Stimulated activated CD8-positive, alpha-beta memory T cell treated with anti-CD3 and anti-CD28 coated beads, Interleukin-12 subunit alpha, Interleukin-12 subunit beta, amount 100 ng/mL, for 4 hours (primary cell): ENCODE data around the gene FITM2.

Source experiments
- DNase-seq: peaks from one replicate; pipeline ENCODE4 v3.0.0-alpha.2; 2020; ENCODE audit warnings: low read depth

Gene FITM2

GRCh38 chr20:44279228-44279627 is 31.8 kb downstream of the FITM2 start:
- DNase-seq, result no peak

GRCh38 chr20:44274303-44275017 is 36.5 kb downstream of the FITM2 start:
- DNase-seq, result no peak

GRCh38 chr20:44273231-44274215 is 37.5 kb downstream of the FITM2 start:
- no peak for DNase-seq

- DNase-seq, result no peak
Observed at GRCh38 chr20:44271915-44272663, 38.9 kb downstream of the FITM2 start.

- no peak for DNase-seq
Observed at GRCh38 chr20:44268802-44269201, 42.2 kb downstream of the FITM2 start.

- DNase-seq, result no peak
Observed at GRCh38 chr20:44264287-44264686, 46.7 kb downstream of the FITM2 start.

GRCh38 chr20:44258226-44258890 is 52.6 kb downstream of the FITM2 start:
- DNase-seq, result no peak

GRCh38 chr20:44256961-44257360 is 54.0 kb downstream of the FITM2 start:
- DNase-seq, result no peak

- no peak for DNase-seq
Observed at GRCh38 chr20:44255942-44256341, 55.1 kb downstream of the FITM2 start.

GRCh38 chr20:44254073-44254472 is 56.9 kb downstream of the FITM2 start:
- no peak for DNase-seq

GRCh38 chr20:44253528-44253927 is 57.5 kb downstream of the FITM2 start:
- DNase-seq, result no peak
